ENCODE data around the gene FAM210B.
"Not testable (repeated sequence)": the region's sequence is repeated elsewhere in the genome, so short reads cannot be mapped to it uniquely, and the experiment has no call there.

The FAM210B gene, protein sequence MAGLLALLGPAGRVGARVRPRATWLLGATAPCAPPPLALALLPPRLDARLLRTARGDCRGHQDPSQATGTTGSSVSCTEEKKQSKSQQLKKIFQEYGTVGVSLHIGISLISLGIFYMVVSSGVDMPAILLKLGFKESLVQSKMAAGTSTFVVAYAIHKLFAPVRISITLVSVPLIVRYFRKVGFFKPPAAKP

GRCh38 chr20:56358600-56359211 is at the start of gene FAM210B:
Gene FAM210B, plus strand, starts transcription at chr20:56358974. Its CDS starts 32 bp downstream, at chr20:56359006.
- peak; percentile 80 for DNase-seq

DNA sequence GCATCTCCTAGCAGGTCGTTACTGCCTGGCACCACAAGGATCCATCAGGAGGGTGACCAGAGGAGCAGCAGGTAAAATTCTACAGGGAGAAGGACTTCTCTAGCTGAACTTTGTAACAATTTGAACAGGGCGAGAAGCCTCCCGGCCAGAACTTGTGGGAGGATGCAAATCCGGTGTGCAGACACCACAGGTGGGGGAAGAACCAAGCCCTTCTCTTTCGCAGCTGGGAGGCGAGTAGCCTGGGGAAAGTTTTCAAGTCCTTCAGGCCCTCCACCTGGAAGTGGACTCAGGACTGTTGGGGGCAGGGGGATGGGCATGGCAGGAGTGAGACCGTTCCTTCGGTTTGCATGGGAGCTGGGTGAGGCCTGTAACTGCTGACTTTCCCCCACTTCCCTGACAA is 42.7 kb upstream of the FAM210B start:
- DNase-seq: no peak

GRCh38 chr20:56316483-56316882 is 42.3 kb upstream of the FAM210B start:
- no peak for DNase-seq

DNA sequence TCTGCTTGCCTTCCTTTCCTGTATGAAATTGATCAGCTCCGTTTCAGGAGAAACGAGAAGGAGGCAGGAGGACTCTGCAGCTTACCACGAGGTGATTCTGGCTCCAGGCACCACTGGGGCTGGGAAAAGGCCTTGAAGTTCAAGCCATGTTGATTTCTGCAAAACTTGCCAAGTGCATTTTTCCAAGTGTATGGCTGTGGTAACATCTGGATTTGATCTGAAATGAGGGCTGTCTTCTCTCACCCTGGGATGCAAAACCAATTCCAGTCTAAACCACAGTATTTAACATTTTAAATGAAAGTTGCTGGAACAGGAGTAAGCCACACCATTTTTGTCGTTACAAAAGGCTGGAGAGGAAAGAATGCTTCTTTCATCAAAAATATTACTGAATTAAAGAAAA is 36.1 kb upstream of the FAM210B start:
- DNase-seq: no peak

GRCh38 chr20:56323206-56323605 is 35.6 kb upstream of the FAM210B start:
- no peak for DNase-seq

- no peak for DNase-seq
Observed at GRCh38 chr20:56323656-56324055, 35.1 kb upstream of the FAM210B start.

DNA sequence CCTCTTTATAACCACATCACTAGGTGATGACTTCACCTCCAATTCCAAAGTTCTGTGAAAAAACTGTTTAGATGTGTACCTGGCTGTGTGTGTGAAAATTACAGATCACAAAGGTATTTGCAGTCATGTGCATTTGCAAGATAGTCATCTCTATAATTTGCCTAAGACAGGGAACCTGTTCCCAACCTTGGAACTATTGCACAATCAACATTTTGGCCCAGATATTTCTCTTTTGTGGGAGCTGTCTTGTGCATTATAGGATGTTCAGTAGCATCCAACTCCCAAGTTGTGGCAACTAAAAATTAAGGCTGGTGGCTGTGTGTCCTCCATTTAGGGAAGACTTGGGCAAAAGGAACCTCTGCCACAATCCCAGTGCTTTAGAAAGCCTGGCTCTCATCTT is 34.0 kb upstream of the FAM210B start:
- no peak for DNase-seq

- peak; percentile 13 for DNase-seq
Observed at GRCh38 chr20:56328861-56329260, 29.9 kb upstream of the FAM210B start.

DNA sequence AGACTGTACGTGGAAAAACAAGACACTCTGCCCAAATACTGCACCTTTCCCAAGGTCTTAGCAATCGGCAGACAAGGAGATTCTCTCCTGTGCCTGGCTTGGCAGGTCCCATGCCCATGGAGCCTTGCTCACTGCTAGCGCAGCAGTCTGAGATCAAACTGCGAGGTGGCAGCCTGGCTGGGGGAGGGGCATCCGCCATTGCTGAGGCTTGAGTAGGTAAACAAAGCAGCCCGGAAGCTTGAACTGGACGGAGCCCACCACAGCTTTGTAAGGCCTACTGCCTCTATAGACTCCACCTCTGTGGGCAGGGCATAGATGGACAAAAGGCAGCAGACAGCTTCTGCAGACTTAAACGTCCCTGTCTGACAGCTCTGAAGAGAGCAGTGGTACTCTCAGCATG is 22.1 kb upstream of the FAM210B start:
- not testable (repeated sequence) for DNase-seq

- no peak for DNase-seq
Observed at GRCh38 chr20:56342783-56343182, 16.0 kb upstream of the FAM210B start.

- DNase-seq: no peak
Observed at GRCh38 chr20:56343861-56344381, 14.9 kb upstream of the FAM210B start.

- no peak for DNase-seq
Observed at GRCh38 chr20:56345911-56346310, 12.9 kb upstream of the FAM210B start.

- DNase-seq: no peak
Observed at GRCh38 chr20:56347628-56348304, 11.0 kb upstream of the FAM210B start.

DNA sequence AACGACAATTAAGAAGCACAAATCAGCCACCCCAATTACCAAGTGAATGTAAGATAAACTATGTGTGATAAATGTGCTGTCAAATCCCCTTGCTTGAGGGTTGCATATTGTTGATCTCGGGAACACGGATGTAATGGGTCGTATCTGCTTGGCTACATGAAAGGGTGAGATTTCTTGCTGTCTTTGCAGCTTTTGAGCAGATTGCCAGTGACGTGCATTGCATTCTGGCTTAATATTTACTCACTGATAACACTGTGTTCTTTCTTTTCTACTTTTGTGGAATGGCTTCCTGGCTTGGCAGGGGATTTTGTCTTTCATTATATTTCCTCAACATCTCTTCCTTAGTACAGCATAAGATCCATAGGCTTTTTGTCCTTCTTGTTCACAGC is 10.5 kb upstream of the FAM210B start:
- no peak for DNase-seq

GRCh38 chr20:56348746-56349145 is 10.0 kb upstream of the FAM210B start:
- DNase-seq: no peak

DNA sequence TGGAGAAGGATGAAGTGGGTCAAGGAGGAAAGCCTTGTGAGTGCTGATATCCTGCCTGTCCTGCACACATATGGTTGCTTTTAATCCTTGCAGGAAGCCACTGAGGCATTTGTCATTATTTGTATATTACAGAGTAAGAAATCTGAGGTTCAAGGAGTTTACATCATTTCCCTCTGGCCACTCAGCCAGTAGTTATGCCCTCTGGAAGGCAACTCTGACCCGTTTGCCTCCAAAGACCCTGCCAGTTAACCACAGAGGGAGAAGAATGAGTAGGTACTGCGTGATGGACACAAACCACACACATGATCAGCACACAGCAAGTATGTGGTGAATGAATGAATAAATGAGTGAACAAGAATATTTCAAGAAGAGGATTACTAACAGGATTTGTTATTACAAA is 7.9 kb upstream of the FAM210B start:
- no peak for DNase-seq

DNA sequence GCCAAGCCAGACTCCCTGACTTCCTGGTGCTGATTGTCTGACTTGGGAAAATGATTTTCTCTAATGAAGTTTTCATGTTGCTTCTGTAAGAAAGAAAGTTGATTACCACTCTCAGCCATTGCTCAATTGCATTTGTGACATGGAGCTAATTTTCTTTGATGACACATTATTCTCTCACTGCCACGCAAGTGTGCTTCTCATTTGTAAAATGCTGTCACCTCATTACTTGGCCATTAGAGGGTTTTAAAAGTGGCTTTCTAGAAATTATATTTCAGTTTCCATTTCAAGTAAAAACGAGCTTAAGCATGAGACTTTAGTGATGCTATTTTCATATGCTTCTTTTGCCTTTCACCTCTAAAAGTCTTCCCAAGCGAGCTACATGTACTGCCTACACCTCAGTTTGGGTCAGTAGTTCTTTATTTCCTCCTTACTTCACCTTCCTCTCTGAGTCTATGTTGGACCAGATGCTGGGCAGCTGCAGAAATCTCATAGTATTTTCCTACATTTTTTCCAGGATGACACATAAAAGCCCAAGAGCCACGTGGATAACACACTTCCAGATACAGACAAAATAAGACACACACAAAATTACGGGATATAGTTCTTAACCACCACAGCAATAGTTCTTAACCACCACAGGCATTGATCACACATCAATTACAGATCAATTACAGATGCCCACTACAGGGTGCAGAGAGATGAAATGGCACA is 6.3 kb upstream of the FAM210B start:
- no peak for DNase-seq

- DNase-seq: no peak
Observed at GRCh38 chr20:56353356-56353755, 5.4 kb upstream of the FAM210B start.

DNA sequence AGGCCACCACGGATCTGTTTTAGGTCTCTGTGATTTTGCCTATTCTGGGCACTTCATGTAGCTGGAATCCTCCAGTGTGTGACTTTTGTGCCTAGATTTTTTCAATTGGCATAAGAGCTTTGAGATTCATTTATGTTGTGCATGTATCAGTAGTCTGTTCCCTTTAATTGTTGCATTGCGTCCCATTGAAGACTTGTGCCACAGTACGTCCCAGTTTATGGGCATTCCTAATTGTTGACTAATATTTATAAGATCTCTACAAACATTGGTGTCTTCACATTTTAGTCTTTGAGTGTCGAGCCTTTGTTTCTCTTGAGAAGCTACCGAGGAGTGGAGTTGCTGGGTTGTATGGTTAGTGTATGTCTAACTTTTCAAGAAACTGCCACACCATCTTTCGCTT is 704 bp upstream of the FAM210B start:
- no peak for DNase-seq

- DNase-seq: no peak
Observed at GRCh38 chr20:56359212-56360132, 698 bp downstream of the FAM210B start.

DNA sequence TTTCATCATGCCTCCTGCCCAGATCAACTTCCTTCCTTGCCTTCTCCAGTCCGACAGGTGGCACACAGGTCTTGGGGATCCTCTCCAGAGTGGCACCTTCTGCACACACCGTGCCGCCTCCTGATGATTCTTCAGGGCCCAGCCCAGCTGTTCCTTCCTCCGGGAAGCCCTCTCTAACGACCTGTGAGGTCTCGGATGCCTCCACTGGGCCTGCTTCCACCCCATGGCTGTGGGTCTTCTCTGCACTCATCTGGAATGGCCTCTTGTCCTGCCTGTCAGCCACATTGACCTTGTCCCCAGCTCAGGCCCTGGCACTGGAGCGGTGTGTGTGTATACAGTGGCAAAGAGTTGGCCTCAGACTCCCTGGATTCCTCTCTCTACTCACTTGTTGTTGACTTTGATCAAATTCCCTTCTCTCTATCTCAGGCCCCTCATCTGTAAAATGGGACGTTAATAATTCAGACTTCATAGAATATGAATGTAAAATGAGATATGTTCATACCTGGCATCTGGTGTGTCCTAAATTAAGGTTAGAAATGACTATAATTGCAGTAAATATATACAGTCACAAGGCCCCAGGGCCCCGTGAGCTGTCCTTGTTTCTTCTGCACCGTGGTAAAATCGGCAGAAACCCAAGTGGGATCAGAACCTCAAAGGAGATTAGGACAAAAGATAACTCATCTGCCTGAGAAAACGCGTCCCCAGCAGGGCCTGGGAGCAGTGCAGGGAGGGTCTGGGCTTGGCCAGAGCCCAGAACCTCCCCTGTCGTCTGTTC is 1.5 kb downstream of the FAM210B start:
- no peak for DNase-seq

- no peak for DNase-seq
Observed at GRCh38 chr20:56360908-56361205, 2.1 kb downstream of the FAM210B start.

Measured in NCI-H226 (cell line).